Adrenal gland (tissue), 12 donors: ENCODE data around the gene FRY. TPM values are rescaled to one million over a fixed set of nuclear protein-coding genes. Genes with fewer than 3 reads are reported as not detected.

Experiments
- DNase-seq, 7 donors: peaks; one replicate each; pipeline ENCODE4 v3.0.0-alpha.2; 2019 to 2020
- H3K27ac ChIP-seq, 5 donors: fragments of 200-600 bp; sonication (generic) in 4 of 5; 1 replicate in 3 of 5; 2 replicates in 2 of 5; pipeline versions ENCODE4 v1.5.1 to v1.8.0; 2016 to 2020; ENCODE audit warnings: mild to moderate bottlenecking in 1 of 5
- H3K27me3 ChIP-seq: fragments of 200-600 bp; 2 replicates; pipeline ENCODE4 v1.8.0; 2021
- H3K36me3 ChIP-seq, 2 donors: fragments of 200-600 bp; replicated peaks in 1 of 2; 1 replicate in 1 of 2; 2 replicates in 1 of 2; pipeline versions ENCODE4 v1.5.1 to v1.8.0; 2018 to 2022
- H3K4me1 ChIP-seq, 2 donors: fragments of 200-600 bp; replicated peaks in 1 of 2; 1 replicate in 1 of 2; 2 replicates in 1 of 2; pipeline versions ENCODE4 v1.5.1 to v1.8.0; 2018 to 2021
- H3K4me3 ChIP-seq, 4 donors: fragments of 200-600 bp; sonication (generic) in 3 of 4; one replicate each; pipeline ENCODE4 v1.5.1; 2016 to 2018
- H3K9me3 ChIP-seq, 3 donors: fragments of 200-600 bp; sonication (generic) in 1 of 3; replicated peaks in 1 of 3; 1 replicate in 2 of 3; 2 replicates in 1 of 3; pipeline versions ENCODE4 v1.5.1 to v1.8.0; 2016 to 2021
- POLR2A ChIP-seq, 2 donors: fragments of 450-650 bp; IDR thresholded peaks; one replicate each; pipeline ENCODE4 v1.6.1; 2017; ENCODE audit warnings: antibody characterized with exemption in 2 of 2, mild to moderate bottlenecking in 2 of 2, moderate library complexity in 1 of 2
- WGBS, 4 donors: extraction: QIAGEN DNeasy Blood & Tissue Kit in 2 of 4; methylation state at CpG; one replicate each; pipeline versions ENCODE4 v1.1.5 to v1.1.7; 2013 to 2017; 5-methylcytosine and 5-hydroxymethylcytosine counted together
- intact Hi-C, 2 donors: fragments of 100-400 bp; cut with DNase I; formaldehyde crosslinking; loops; one replicate each; pipeline versions ENCODE4 v1.14.1 to v1.15.0; 2022 to 2023
- polyA plus RNA-seq, 3 donors: library from polyadenylated mRNA; stranded (reverse); fragments of 200-250 nt in 2 of 3; fragments of 350-450 nt in 1 of 3; fragmentation: Illumina TruSeq in 1 of 3; extraction: RNeasy Lipid Tissue Mini Kit (QIAGEN cat#74804) in 1 of 3; gene quantifications; one replicate each; pipeline ENCODE4 v1.2.3, GENCODE V29; 2013 to 2014
- total RNA-seq, 9 donors: library from RNA; depleted of rRNA in 4 of 9; stranded (reverse); fragments of >200 nt in 4 of 9; fragments of 120-200 nt in 1 of 9; fragmentation: NEBNext Ultra II Directional in 1 of 9; extraction: Animal tissue kit (Norgen Biotek cat#: 25700) in 1 of 9; gene quantifications; one replicate each; pipeline versions ENCODE4 v1.1.0 to v1.2.4, GENCODE V29; 2013 to 2023
- TF ChIP-seq, protein P1 (sequence below), 6 experiments: fragments of 450-650 bp in 4 of 6; fragments of 200-600 bp in 2 of 6; sonication (generic) in 1 of 6; IDR thresholded peaks; 1 replicate in 5 of 6; 2 replicates in 1 of 6; pipeline versions ENCODE4 v1.5.1 to v1.8.0; 2016 to 2021; ENCODE audit warnings: antibody characterized with exemption in 6 of 6, mild to moderate bottlenecking in 2 of 6, moderate library complexity in 1 of 6
- donor health status: healthy with polysubstance abuse.
- donor health status: Bipolar disorder and iron deficiency.
- donor health status: DM: yes; HTN: yes; CAD: no.
- donor health status: DM: no; HTN: no; CAD: no.
- donor health status: DM: no; HTN: no; CAD: no.
- donor health status: DM: yes; HTN: yes; CAD: no.

The FRY gene
- total and polyA plus RNA-seq, 12 donors, result 1.5 to 17.2 (median 7.3) TPM

GRCh38 chr13:32126278-32126677 lies 94.7 kb downstream of the FRY start:
- intact Hi-C loops, result no loop called here
- Histone ChIP-seq H3K4me3 (no peak overlapping the region), H3K4me1 (no peaks in the 10 kb centered on the region), H3K27ac (no peak overlapping the region), H3K27me3 (no peaks in the 10 kb centered on the region), H3K9me3 (no peaks in the 10 kb centered on the region), H3K36me3 (no peaks in the 10 kb centered on the region)
- WGBS, 4 donors, result 75 to 85% (median 81%) methylated on average over 3 of the region's 3 CpGs
- no peak for TF ChIP-seq POLR2A (IDR thresholded peaks at IDR 0.05)
- TF ChIP-seq, protein P1, sequence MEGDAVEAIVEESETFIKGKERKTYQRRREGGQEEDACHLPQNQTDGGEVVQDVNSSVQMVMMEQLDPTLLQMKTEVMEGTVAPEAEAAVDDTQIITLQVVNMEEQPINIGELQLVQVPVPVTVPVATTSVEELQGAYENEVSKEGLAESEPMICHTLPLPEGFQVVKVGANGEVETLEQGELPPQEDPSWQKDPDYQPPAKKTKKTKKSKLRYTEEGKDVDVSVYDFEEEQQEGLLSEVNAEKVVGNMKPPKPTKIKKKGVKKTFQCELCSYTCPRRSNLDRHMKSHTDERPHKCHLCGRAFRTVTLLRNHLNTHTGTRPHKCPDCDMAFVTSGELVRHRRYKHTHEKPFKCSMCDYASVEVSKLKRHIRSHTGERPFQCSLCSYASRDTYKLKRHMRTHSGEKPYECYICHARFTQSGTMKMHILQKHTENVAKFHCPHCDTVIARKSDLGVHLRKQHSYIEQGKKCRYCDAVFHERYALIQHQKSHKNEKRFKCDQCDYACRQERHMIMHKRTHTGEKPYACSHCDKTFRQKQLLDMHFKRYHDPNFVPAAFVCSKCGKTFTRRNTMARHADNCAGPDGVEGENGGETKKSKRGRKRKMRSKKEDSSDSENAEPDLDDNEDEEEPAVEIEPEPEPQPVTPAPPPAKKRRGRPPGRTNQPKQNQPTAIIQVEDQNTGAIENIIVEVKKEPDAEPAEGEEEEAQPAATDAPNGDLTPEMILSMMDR (IDR thresholded peaks at IDR 0.05), result no peak
- no peak for DNase-seq

DNA sequence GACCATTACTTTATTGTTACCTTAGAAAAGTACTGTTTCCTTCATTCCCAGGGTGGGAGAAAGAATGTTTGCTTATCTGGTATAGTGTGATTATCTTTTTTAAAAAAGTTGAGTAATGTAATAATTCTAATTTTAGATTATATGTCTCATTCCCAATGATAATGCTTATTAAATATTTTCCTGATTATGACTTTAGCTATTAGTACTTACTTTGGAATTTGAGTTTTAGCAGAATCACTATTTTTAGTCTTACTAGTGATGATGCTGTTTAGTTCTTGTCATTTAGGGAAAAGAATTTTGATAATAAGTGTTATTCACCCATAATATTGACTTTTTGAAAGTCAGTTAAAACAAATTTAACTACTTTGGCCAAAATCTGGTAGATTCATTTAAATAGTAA lies 95.2 kb downstream of the FRY start:
- Histone ChIP-seq H3K9me3 (no peaks in the 10 kb centered on the region), H3K27ac (no peak overlapping the region), H3K4me3 (no peak overlapping the region), H3K36me3 (no peaks in the 10 kb centered on the region), H3K4me1 (no peaks in the 10 kb centered on the region), H3K27me3 (no peaks in the 10 kb centered on the region)
- TF ChIP-seq, protein P1 (IDR thresholded peaks at IDR 0.05), result no peak
- no peak for TF ChIP-seq POLR2A (IDR thresholded peaks at IDR 0.05)
- intact Hi-C loops, result no loop called here
- DNase-seq, result no peak

- intact Hi-C loops, result no loop called here
- WGBS, 4 donors, result 88 to 93% (median 92%) methylated on average over 7 of the region's 7 CpGs
- H3K9me3 ChIP-seq, result no peaks in the 10 kb centered on the region
- H3K36me3 ChIP-seq, result no peaks in the 10 kb centered on the region
- no peak for TF ChIP-seq POLR2A (IDR thresholded peaks at IDR 0.05)
- TF ChIP-seq, protein P1 (IDR thresholded peaks at IDR 0.05), result no peak
- no peaks in the 10 kb centered on the region for H3K4me1 ChIP-seq
- no peak overlapping the region for H3K27ac ChIP-seq
- no peaks in the 10 kb centered on the region for H3K27me3 ChIP-seq
- no peak for DNase-seq
- H3K4me3 ChIP-seq, result no peak overlapping the region
These were observed 96.1 kb downstream of the FRY start for GRCh38 chr13:32127691-32128090.

DNA sequence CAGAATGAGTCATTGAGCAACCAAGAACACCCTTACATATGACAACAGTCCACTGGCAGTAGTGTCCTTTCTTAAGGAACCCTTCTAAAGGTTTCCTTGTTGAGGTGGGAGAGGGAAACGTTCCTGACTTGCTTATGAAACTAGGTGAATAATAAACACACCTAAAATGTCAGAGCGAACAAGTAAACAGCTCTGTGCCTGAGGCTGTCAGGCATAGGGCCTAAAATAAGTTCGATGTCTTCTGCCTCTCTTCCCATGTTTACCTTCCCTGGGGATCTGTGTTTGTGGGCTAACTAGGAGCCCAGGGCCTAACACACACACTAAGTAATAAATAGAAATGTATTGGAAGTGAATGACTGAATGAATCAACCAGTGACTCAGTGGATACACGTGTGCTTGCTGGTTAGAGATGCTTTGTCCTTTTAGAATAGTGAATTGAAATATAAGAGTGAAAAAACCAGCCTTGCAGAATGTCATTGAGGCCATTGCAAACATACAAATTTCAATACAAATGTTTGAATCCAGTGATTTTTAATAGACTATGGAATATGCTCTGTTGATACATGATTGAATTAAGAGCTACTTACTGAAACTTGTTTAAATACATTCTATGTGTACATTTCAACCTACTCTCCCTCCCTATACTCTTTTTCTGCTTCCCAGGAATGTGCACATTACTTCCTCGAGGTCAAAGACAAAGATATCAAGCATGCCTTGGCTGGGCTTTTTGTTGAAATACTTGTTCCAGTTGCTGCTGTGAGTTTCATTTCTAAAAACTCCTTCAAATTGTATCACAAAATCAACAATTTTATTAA lies 102.9 kb downstream of the FRY start:
- Histone ChIP-seq H3K27ac (no peak overlapping the region), H3K27me3 (no peaks in the 10 kb centered on the region), H3K9me3 (no peaks in the 10 kb centered on the region), H3K4me3 (no peak overlapping the region), H3K36me3 (no peaks in the 10 kb centered on the region), H3K4me1 (no peaks in the 10 kb centered on the region)
- DNase-seq, result no peak
- intact Hi-C loops, result no loop called here
- TF ChIP-seq, protein P1 (IDR thresholded peaks at IDR 0.05), result no peak
- no peak for TF ChIP-seq POLR2A (IDR thresholded peaks at IDR 0.05)
- 69 to 74% (median 73%) methylated on average over 5 of the region's 5 CpGs for WGBS, 4 donors
